Uterus (tissue), 4 donors: ENCODE measurements around the gene ATAD1. TPM values are rescaled to one million over a fixed set of nuclear protein-coding genes. Genes with fewer than 3 reads are reported as not detected.
A peak's percentile ranks its signal among the peaks of the same experiment; 100 is the strongest.
"Not testable (repeated sequence)": the region's sequence is repeated elsewhere in the genome, so short reads cannot be mapped to it uniquely, and the experiment has no call there.

Experiments used
- DNase-seq, 2 donors: peaks; one replicate each; pipeline ENCODE4 v3.0.0-alpha.2; 2019 to 2020
- H3K27ac ChIP-seq, 2 donors: fragments of 200-600 bp; sonication (generic); 1 replicate in 1 of 2; 2 replicates in 1 of 2; pipeline ENCODE4 v1.5.1; 2016 to 2018
- H3K27me3 ChIP-seq, 2 donors: fragments of 200-600 bp; sonication (generic); one replicate each; pipeline ENCODE4 v1.5.1; 2018 to 2019; ENCODE audit warnings: control low read depth in 1 of 2
- H3K36me3 ChIP-seq, 2 donors: fragments of 200-600 bp; sonication (generic); one replicate each; pipeline ENCODE4 v1.5.1; 2019; ENCODE audit warnings: control low read depth in 1 of 2
- H3K4me1 ChIP-seq, 2 donors: fragments of 200-600 bp; sonication (generic); one replicate each; pipeline ENCODE4 v1.5.1; 2018 to 2019; ENCODE audit warnings: control low read depth in 1 of 2
- H3K4me3 ChIP-seq, 2 donors: fragments of 200-600 bp; sonication (generic); 1 replicate in 1 of 2; 2 replicates in 1 of 2; pipeline ENCODE4 v1.5.1; 2018 to 2019; ENCODE audit warnings: mild to moderate bottlenecking in 1 of 2
- H3K9me3 ChIP-seq, 2 donors: fragments of 200-600 bp; sonication (generic); one replicate each; pipeline ENCODE4 v1.5.1; 2019; ENCODE audit warnings: control low read depth in 1 of 2
- CTCF ChIP-seq, 4 experiments: fragments of 200-600 bp in 2 of 4; fragments of 450-650 bp in 2 of 4; sonication (generic) in 2 of 4; IDR thresholded peaks; one replicate each; pipeline ENCODE4 v1.5.1; 2016 to 2019; ENCODE audit warnings: antibody characterized with exemption in 4 of 4, mild to moderate bottlenecking in 2 of 4, moderate library complexity in 1 of 4
- POLR2A ChIP-seq, 2 donors: fragments of 450-650 bp; IDR thresholded peaks; one replicate each; pipeline ENCODE4 v1.6.1; 2016; ENCODE audit warnings: antibody characterized with exemption in 2 of 2, mild to moderate bottlenecking in 1 of 2, moderate library complexity in 1 of 2
- intact Hi-C: fragments of 100-400 bp; cut with DNase I; formaldehyde crosslinking; loops from one replicate; pipeline ENCODE4 v1.15.1; 2023; ENCODE audit warnings: low total_unique reads
- total RNA-seq, 4 donors: library from RNA; depleted of rRNA in 3 of 4; stranded (reverse); fragments of >200 nt in 3 of 4; gene quantifications; one replicate each; pipeline versions ENCODE4 v1.1.0 to v1.2.4, GENCODE V29; 2014 to 2023
- donor health status: DM: yes; HTN: yes; CAD: no.

The ATAD1 gene
- total RNA-seq, 4 donors from 2014 or later: 13.8 to 69.9 (median 31.5) TPM

GRCh38 chr10:87752566-87752965 is 65.5 kb downstream of the ATAD1 start:
- intact Hi-C loops: no loop called here
- TF ChIP-seq POLR2A (IDR thresholded peaks at IDR 0.05) (no peak), CTCF (IDR thresholded peaks at IDR 0.05) (no peak)
- Histone ChIP-seq H3K27ac (no peak overlapping the region), H3K36me3 (no peaks in the 10 kb centered on the region), H3K4me3 (no peak overlapping the region), H3K9me3 (no peaks in the 10 kb centered on the region), H3K4me1 (no peaks in the 10 kb centered on the region), H3K27me3 (no peaks in the 10 kb centered on the region)
- DNase-seq: no peak

DNA sequence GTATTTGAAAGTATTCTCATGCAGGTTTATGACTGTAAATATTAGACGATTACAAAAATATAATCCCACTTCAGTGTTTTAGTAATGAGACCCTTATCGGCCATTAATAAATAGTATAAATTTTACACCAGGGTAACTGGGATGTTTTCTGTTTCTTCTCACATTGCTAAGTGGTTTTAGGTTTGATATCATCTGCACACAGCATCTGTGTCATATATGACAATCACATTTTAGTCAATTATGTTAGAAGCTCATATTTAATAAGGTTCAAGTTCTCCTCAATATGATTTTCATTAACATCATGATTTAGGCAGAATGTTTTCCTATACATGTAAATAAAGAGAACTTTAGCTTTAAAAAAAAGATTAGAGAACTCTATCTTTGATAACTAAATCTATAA is 66.8 kb downstream of the ATAD1 start:
- no peaks in the 10 kb centered on the region for H3K9me3 ChIP-seq
- H3K36me3 ChIP-seq: no peaks in the 10 kb centered on the region
- TF ChIP-seq POLR2A (IDR thresholded peaks at IDR 0.05) (no peak), CTCF (IDR thresholded peaks at IDR 0.05) (no peak)
- H3K4me3 ChIP-seq: no peak overlapping the region
- H3K27ac ChIP-seq: no peak overlapping the region
- intact Hi-C loops: no loop called here
- no peaks in the 10 kb centered on the region for H3K27me3 ChIP-seq
- no peak for DNase-seq
- H3K4me1 ChIP-seq: no peaks in the 10 kb centered on the region

DNA sequence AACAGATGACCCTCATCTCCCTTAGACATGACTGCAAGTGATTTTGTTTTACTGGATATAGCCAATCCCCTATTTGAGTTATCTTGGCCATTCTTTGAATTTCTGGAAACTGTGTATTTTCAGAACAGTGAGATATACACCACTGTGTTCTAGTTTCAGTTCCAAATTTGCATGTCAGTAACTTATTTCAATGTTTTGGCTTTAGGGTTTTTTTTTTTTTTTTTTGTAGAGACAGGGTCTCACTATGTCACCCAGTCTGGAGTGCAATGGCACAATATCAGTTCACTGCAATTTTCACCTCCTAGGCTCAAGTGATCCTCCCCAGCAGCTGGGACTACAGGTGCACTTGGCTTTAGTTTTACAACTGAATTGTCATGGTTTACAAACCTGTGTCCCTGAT is 67.2 kb downstream of the ATAD1 start:
- Histone ChIP-seq H3K27ac (no peak overlapping the region), H3K4me1 (no peaks in the 10 kb centered on the region), H3K36me3 (no peaks in the 10 kb centered on the region), H3K27me3 (no peaks in the 10 kb centered on the region), H3K4me3 (no peak overlapping the region), H3K9me3 (no peaks in the 10 kb centered on the region)
- DNase-seq: no peak
- intact Hi-C loops: no loop called here
- TF ChIP-seq POLR2A (IDR thresholded peaks at IDR 0.05) (no peak), CTCF (IDR thresholded peaks at IDR 0.05) (no peak)

- no peaks in the 10 kb centered on the region for H3K9me3 ChIP-seq
- intact Hi-C loops: no loop called here
- H3K27ac ChIP-seq: peak overlapping the region in 1 of 2 donors; percentile 11
- no peaks in the 10 kb centered on the region for H3K27me3 ChIP-seq
- H3K4me3 ChIP-seq: no peak overlapping the region
- TF ChIP-seq CTCF (IDR thresholded peaks at IDR 0.05) (no peak), POLR2A (IDR thresholded peaks at IDR 0.05) (no peak)
- no peaks in the 10 kb centered on the region for H3K36me3 ChIP-seq
- peak in 1 of 2 donors; percentile 22 for DNase-seq
- H3K4me1 ChIP-seq: no peaks in the 10 kb centered on the region
Measured at GRCh38 chr10:87750001-87750671, 67.9 kb downstream of the ATAD1 start.

DNA sequence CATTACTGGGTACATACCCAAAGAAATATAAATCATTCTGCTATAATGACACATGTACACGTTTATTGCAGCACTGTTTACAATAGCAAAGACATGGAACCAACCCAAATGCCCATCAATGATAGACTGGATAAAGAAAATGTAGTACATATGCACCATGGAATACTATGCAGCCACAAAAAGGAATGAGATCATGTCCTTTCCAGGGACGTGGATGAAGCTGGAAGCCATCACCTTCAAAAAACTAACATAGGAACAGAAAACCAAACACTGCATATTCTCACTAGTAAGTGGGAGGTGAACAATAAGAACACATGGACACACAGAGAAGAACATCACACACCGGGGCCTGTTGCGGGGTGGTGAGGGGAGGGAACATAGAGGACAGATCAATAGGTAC is 69.8 kb downstream of the ATAD1 start:
- H3K36me3 ChIP-seq, DNase-seq, H3K9me3 ChIP-seq, H3K4me3 ChIP-seq, H3K27ac ChIP-seq, H3K27me3 ChIP-seq, intact Hi-C loops, H3K4me1 ChIP-seq: not testable (repeated sequence)

DNA sequence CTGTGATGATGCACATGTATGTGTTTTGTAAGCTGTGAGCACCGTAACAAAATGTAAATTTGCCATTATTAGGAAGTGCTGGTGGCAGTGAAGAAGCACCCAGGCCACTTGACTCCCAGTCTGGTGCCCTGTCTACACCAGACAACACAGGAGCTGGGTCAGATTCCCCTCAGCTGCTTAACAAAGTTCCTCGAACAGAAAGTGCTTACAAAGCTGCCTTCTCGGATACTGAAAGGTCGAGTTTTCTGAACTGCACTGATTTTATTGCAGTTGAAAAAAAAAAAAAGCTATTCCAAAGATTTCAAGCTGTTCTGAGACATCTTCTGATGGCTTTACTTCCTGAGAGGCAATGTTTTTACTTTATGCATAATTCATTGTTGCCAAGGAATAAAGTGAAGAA is 71.1 kb downstream of the ATAD1 start:
- no peak overlapping the region for H3K27ac ChIP-seq

More for the DNA sequence above, 71.1 kb downstream of the ATAD1 start:
- H3K4me1 ChIP-seq: no peaks in the 10 kb centered on the region
- intact Hi-C loops: no loop called here
- no peaks in the 10 kb centered on the region for H3K9me3 ChIP-seq
- H3K4me3 ChIP-seq: no peak overlapping the region
- TF ChIP-seq CTCF (IDR thresholded peaks at IDR 0.05) (no peak), POLR2A (IDR thresholded peaks at IDR 0.05) (no peak)
- DNase-seq: no peak
- H3K27me3 ChIP-seq: no peaks in the 10 kb centered on the region
- H3K36me3 ChIP-seq: no peaks in the 10 kb centered on the region
